HEK293 (cell line): ENCODE results near the gene CHRNE.
A peak's percentile ranks its signal among the peaks of the same experiment; 100 is the strongest.

Source experiments
- CTCF ChIA-PET: fragments of 350-600 bp; formaldehyde crosslinking; extraction: SDS; loops from one replicate; lab custom pipeline; 2021; ENCODE audit warnings: antibody characterized with exemption; lab: Yijun Ruan, JAX
- POLR2A ChIA-PET: fragments of 300-600 bp; formaldehyde crosslinking; extraction: SDS; loops from one replicate; lab custom pipeline; 2020; ENCODE audit warnings: antibody characterized with exemption, inconsistent platforms; lab: Yijun Ruan, JAX
- H3K27ac ChIP-seq: fragments of 200-500 bp; sonication (Bioruptor generic); 2 replicates; pipeline ENCODE4 v1.5.1; 2014; ENCODE audit warnings: low read depth, low read length, control low read depth, inconsistent platforms; ENCODE audit errors: extremely low read depth
- H3K36me3 ChIP-seq, 2 experiments: fragments of 200-500 bp in 1 of 2; sonication (Bioruptor generic) in 1 of 2; 1 replicate in 1 of 2; 2 replicates in 1 of 2; pipeline ENCODE4 v1.5.1; 2014 to 2017; ENCODE audit warnings: inconsistent platforms in 2 of 2, low read length in 2 of 2; ENCODE audit not compliant: control insufficient read depth in 2 of 2, insufficient read depth in 1 of 2
- H3K4me1 ChIP-seq: fragments of 200-500 bp; sonication (Bioruptor generic); 2 replicates; pipeline ENCODE4 v1.5.1; 2014; ENCODE audit warnings: mild to moderate bottlenecking, low read length, inconsistent platforms; ENCODE audit not compliant: control insufficient read depth, insufficient read depth
- H3K4me3 ChIP-seq: 2 replicates; pipeline ENCODE4 v1.5.1; 2011; ENCODE audit warnings: low read depth, mild to moderate bottlenecking, control low read depth, low read length, moderate library complexity
- H3K9me3 ChIP-seq: fragments of 200-500 bp; sonication (Bioruptor generic); 2 replicates; pipeline ENCODE4 v1.5.1; 2014; ENCODE audit warnings: low read depth, low read length, inconsistent platforms; ENCODE audit not compliant: control insufficient read depth, insufficient read depth
- KLF1 ChIP-seq: fragments of 450-650 bp; formaldehyde crosslinking; IDR thresholded peaks from 2 replicates; pipeline ENCODE4 v1.5.1; 2016; ENCODE audit warnings: missing biosample characterization, missing genetic modification characterization
- KLF8 ChIP-seq: fragments of 450-650 bp; formaldehyde crosslinking; IDR thresholded peaks from 2 replicates; pipeline ENCODE4 v1.5.1; 2016; ENCODE audit warnings: missing biosample characterization, missing genetic modification characterization
- MZF1 ChIP-seq: fragments of 450-650 bp; formaldehyde crosslinking; IDR thresholded peaks from 2 replicates; pipeline ENCODE4 v1.5.1; 2017; ENCODE audit warnings: missing biosample characterization, missing genetic modification characterization, borderline replicate concordance
- WT1 ChIP-seq: fragments of 450-650 bp; formaldehyde crosslinking; IDR thresholded peaks from 2 replicates; pipeline ENCODE4 v1.5.1; 2016; ENCODE audit warnings: missing biosample characterization, missing genetic modification characterization
- YY1 ChIP-seq: fragments of 450-650 bp; formaldehyde crosslinking; IDR thresholded peaks from 2 replicates; pipeline ENCODE4 v1.5.1; 2018; ENCODE audit warnings: missing biosample characterization, missing genetic modification characterization
- YY2 ChIP-seq: fragments of 450-650 bp; formaldehyde crosslinking; IDR thresholded peaks from 2 replicates; pipeline ENCODE4 v1.5.1; 2016; ENCODE audit warnings: missing biosample characterization, missing genetic modification characterization
- ZBTB48 ChIP-seq: fragments of 450-650 bp; formaldehyde crosslinking; IDR thresholded peaks from 2 replicates; pipeline ENCODE4 v1.5.1; 2016; ENCODE audit warnings: missing biosample characterization, missing genetic modification characterization
- ZBTB8A ChIP-seq: fragments of 450-650 bp; formaldehyde crosslinking; IDR thresholded peaks from 2 replicates; pipeline ENCODE4 v1.5.1; 2016; ENCODE audit warnings: missing biosample characterization, missing genetic modification characterization
- ZFP3 ChIP-seq: fragments of 450-650 bp; formaldehyde crosslinking; IDR thresholded peaks from 2 replicates; pipeline ENCODE4 v1.5.1; 2016; ENCODE audit warnings: low read depth, missing biosample characterization, missing genetic modification characterization
- ZIC2 ChIP-seq: fragments of 450-650 bp; formaldehyde crosslinking; IDR thresholded peaks from 2 replicates; pipeline ENCODE4 v1.5.1; 2016; ENCODE audit warnings: missing biosample characterization, missing genetic modification characterization
- ZNF274 ChIP-seq, 2 experiments: fragments of 200-500 bp in 1 of 2; fragments of 450-650 bp in 1 of 2; sonication (Bioruptor generic) in 1 of 2; formaldehyde crosslinking in 1 of 2; IDR thresholded peaks; 2 replicates each; pipeline versions ENCODE4 v1.5.1 to v1.6.1; 2014 to 2016; ENCODE audit warnings: borderline replicate concordance in 1 of 2, inconsistent platforms in 1 of 2, low read length in 1 of 2, missing biosample characterization in 1 of 2, missing genetic modification characterization in 1 of 2
- ZNF324 ChIP-seq: fragments of 450-650 bp; formaldehyde crosslinking; IDR thresholded peaks from 2 replicates; pipeline ENCODE4 v1.5.1; 2016; ENCODE audit warnings: missing biosample characterization, missing genetic modification characterization
- ZNF394 ChIP-seq: fragments of 450-650 bp; formaldehyde crosslinking; IDR thresholded peaks from 2 replicates; pipeline ENCODE4 v1.5.1; 2016; ENCODE audit warnings: missing biosample characterization, missing genetic modification characterization, mild to moderate bottlenecking, moderate library complexity, borderline replicate concordance
- ZNF530 ChIP-seq: fragments of 450-650 bp; formaldehyde crosslinking; IDR thresholded peaks from 2 replicates; pipeline ENCODE4 v1.5.1; 2016; ENCODE audit warnings: low read depth, missing biosample characterization, missing genetic modification characterization
- ZNF600 ChIP-seq: fragments of 450-650 bp; formaldehyde crosslinking; IDR thresholded peaks from 2 replicates; pipeline ENCODE4 v1.5.1; 2016; ENCODE audit warnings: missing biosample characterization, missing genetic modification characterization
- ZNF76 ChIP-seq: fragments of 450-650 bp; formaldehyde crosslinking; IDR thresholded peaks from 2 replicates; pipeline ENCODE4; 2016; ENCODE audit warnings: low read depth, missing biosample characterization, missing genetic modification characterization, borderline replicate concordance
- ZNF777 ChIP-seq: fragments of 450-650 bp; formaldehyde crosslinking; IDR thresholded peaks from 2 replicates; pipeline ENCODE4 v1.5.1; 2017; ENCODE audit warnings: missing biosample characterization, missing genetic modification characterization, borderline replicate concordance
- ZNF843 ChIP-seq: fragments of 450-650 bp; formaldehyde crosslinking; IDR thresholded peaks from 2 replicates; pipeline ENCODE4 v1.5.1; 2016; ENCODE audit warnings: missing biosample characterization, missing genetic modification characterization
- ZSCAN23 ChIP-seq: fragments of 450-650 bp; formaldehyde crosslinking; IDR thresholded peaks from 2 replicates; pipeline ENCODE4 v1.5.1; 2016; ENCODE audit warnings: missing biosample characterization, missing genetic modification characterization
- TF ChIP-seq, protein P1 (sequence below): fragments of 450-650 bp; formaldehyde crosslinking; IDR thresholded peaks from 2 replicates; pipeline ENCODE4 v1.5.1; 2017; ENCODE audit warnings: missing biosample characterization, missing genetic modification characterization
- TF ChIP-seq, protein P2 (sequence below): fragments of 450-650 bp; formaldehyde crosslinking; IDR thresholded peaks from 2 replicates; pipeline ENCODE4 v1.5.1; 2016; ENCODE audit warnings: missing biosample characterization, missing genetic modification characterization
- TF ChIP-seq, protein P3 (sequence below): fragments of 450-650 bp; formaldehyde crosslinking; IDR thresholded peaks from 2 replicates; pipeline ENCODE4 v1.5.1; 2016; ENCODE audit warnings: missing biosample characterization, missing genetic modification characterization
- TF ChIP-seq, protein P4 (sequence below): fragments of 450-650 bp; formaldehyde crosslinking; IDR thresholded peaks from 2 replicates; pipeline ENCODE4 v1.5.1; 2016; ENCODE audit warnings: missing biosample characterization, missing genetic modification characterization, borderline replicate concordance
- TF ChIP-seq, protein P5 (sequence below): fragments of 450-650 bp; formaldehyde crosslinking; IDR thresholded peaks from 2 replicates; pipeline ENCODE4 v1.5.1; 2016; ENCODE audit warnings: missing biosample characterization, missing genetic modification characterization

The CHRNE gene

DNA sequence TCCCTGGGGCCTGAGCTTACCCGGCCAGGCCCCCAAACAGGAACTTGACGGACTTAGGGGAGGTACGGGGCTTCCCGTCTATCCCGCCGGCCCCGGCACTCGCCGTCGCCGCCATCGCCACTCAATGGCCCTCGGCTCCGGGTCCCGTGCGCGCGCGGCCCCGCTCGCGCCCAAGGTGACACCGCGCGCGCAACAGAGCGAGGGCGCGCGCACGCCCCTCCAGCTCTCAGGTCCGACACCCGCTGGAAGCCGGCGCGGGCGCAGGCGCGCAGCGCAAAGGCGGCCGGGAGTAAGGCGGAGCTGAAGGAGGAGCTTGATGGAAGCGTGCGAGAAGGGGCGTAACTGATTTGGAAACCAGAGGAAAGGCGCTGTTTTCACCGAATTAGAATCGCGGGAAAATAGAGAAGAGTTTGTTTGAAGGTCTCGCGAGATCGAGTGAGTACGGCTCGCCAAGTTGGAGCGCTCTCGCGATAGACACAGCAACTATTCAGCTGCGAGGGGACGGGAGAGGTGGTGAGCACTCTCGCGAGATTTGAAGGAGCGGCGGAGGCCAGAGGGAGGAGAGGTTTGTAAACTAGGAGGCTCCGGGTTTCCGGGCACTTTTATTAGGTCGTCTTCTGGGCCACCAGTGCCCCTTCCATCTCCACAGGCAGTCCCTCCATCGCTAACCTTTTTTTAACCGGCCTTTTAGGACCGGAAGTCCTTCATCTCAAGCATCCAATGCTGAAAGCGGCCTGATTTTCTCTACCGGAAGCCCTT lies 37.1 kb upstream of the CHRNE start, which contains the start of the genes RNF167 and SLC25A11 (continued):
- TF ChIP-seq, protein P1, sequence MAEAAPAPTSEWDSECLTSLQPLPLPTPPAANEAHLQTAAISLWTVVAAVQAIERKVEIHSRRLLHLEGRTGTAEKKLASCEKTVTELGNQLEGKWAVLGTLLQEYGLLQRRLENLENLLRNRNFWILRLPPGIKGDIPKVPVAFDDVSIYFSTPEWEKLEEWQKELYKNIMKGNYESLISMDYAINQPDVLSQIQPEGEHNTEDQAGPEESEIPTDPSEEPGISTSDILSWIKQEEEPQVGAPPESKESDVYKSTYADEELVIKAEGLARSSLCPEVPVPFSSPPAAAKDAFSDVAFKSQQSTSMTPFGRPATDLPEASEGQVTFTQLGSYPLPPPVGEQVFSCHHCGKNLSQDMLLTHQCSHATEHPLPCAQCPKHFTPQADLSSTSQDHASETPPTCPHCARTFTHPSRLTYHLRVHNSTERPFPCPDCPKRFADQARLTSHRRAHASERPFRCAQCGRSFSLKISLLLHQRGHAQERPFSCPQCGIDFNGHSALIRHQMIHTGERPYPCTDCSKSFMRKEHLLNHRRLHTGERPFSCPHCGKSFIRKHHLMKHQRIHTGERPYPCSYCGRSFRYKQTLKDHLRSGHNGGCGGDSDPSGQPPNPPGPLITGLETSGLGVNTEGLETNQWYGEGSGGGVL (tag by site-specific recombination), result peak; percentile 41; the same call in 1 of the 2 replicates
- TF ChIP-seq ZNF76 (tag by site-specific recombination) (peak; percentile 78), ZNF843 (tag by site-specific recombination) (peak; percentile 48; the same call in 1 of the 2 replicates), KLF1 (tag by site-specific recombination) (0 out of 2 replicates have a peak, but pooled peaks have one; percentile 22), ZBTB8A (tag by site-specific recombination) (peak; percentile 98), YY1 (tag by site-specific recombination) (peak; percentile 92), ZNF274 (IDR thresholded peaks at IDR 0.05; ENCODE audit: low read length) (no peak), ZNF274 (tag by site-specific recombination; IDR thresholded peaks at IDR 0.05; ENCODE audit: borderline replicate concordance) (no peak), ZSCAN23 (tag by site-specific recombination) (0 out of 2 replicates have a peak, but pooled peaks have one; percentile 25), ZNF600 (tag by site-specific recombination) (no peak), KLF8 (tag by site-specific recombination) (peak; percentile 95)
- TF ChIP-seq, protein P2, sequence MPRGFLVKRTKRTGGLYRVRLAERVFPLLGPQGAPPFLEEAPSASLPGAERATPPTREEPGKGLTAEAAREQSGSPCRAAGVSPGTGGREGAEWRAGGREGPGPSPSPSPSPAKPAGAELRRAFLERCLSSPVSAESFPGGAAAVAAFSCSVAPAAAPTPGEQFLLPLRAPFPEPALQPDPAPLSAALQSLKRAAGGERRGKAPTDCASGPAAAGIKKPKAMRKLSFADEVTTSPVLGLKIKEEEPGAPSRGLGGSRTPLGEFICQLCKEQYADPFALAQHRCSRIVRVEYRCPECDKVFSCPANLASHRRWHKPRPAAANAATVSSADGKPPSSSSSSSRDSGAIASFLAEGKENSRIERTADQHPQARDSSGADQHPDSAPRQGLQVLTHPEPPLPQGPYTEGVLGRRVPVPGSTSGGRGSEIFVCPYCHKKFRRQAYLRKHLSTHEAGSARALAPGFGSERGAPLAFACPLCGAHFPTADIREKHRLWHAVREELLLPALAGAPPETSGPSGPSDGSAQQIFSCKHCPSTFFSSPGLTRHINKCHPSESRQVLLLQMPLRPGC (tag by site-specific recombination), result peak; percentile 47; the same call in 1 of the 2 replicates

DNA sequence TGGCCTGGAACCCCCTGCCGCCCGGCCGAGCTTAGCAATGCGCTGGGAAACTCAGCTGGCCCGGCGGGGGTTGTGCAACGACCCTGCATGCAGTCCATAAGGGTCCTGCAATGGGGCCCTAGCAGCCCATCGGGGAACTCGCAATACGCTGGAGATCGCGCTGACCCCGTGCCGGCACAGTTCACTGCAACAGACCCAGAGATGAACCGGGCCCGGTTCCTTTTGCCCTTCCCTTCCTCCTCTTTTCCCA lies 36.6 kb upstream of the CHRNE start:
- Histone ChIP-seq H3K9me3 (no peaks in the 10 kb centered on the region), H3K27ac (peak overlapping the region; percentile 93), H3K4me1 (peaks cover 9% of the 10 kb centered on the region), H3K36me3 (peaks cover 38 to 68% of the 10 kb centered on the region in 2 experiments), H3K4me3 (peak overlapping the region; percentile 87)
- ChIA-PET CTCF (interaction anchor here (0.5 to 3.0 kb wide), 9 partner anchors 9 to 1060 kb away, joined by 3 to 20 read pairs (median 3); partner anchors contain the start of genes CHRNE and PFN1), POLR2A (interaction anchor here (0.6 to 3.4 kb wide), 21 partner anchors 10 to 252 kb away, joined by 3 to 109 read pairs (median 9); partner anchors contain the start of genes CAMTA2, CHRNE, ENO3 and INCA1)
- TF ChIP-seq ZNF777 (tag by site-specific recombination) (no peak), MZF1 (tag by site-specific recombination) (no peak), ZBTB48 (tag by site-specific recombination) (peak; percentile 51; the same call in 1 of the 2 replicates), ZFP3 (tag by site-specific recombination) (no peak), ZNF324 (tag by site-specific recombination) (peak; percentile 69; the same call in 1 of the 2 replicates), ZNF394 (tag by site-specific recombination) (no peak), YY2 (tag by site-specific recombination) (0 out of 2 replicates have a peak, but pooled peaks have one; percentile 82), ZNF530 (tag by site-specific recombination) (no peak), ZNF600 (tag by site-specific recombination) (peak; percentile 46; the same call in 1 of the 2 replicates), YY1 (tag by site-specific recombination) (no peak), WT1 (tag by site-specific recombination) (peak; percentile 31; the same call in 1 of the 2 replicates), ZIC2 (tag by site-specific recombination) (peak; percentile 86)
- TF ChIP-seq, protein P3, sequence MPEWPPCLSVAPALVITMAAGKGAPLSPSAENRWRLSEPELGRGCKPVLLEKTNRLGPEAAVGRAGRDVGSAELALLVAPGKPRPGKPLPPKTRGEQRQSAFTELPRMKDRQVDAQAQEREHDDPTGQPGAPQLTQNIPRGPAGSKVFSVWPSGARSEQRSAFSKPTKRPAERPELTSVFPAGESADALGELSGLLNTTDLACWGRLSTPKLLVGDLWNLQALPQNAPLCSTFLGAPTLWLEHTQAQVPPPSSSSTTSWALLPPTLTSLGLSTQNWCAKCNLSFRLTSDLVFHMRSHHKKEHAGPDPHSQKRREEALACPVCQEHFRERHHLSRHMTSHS (tag by site-specific recombination), result no peak
- TF ChIP-seq, protein P4, sequence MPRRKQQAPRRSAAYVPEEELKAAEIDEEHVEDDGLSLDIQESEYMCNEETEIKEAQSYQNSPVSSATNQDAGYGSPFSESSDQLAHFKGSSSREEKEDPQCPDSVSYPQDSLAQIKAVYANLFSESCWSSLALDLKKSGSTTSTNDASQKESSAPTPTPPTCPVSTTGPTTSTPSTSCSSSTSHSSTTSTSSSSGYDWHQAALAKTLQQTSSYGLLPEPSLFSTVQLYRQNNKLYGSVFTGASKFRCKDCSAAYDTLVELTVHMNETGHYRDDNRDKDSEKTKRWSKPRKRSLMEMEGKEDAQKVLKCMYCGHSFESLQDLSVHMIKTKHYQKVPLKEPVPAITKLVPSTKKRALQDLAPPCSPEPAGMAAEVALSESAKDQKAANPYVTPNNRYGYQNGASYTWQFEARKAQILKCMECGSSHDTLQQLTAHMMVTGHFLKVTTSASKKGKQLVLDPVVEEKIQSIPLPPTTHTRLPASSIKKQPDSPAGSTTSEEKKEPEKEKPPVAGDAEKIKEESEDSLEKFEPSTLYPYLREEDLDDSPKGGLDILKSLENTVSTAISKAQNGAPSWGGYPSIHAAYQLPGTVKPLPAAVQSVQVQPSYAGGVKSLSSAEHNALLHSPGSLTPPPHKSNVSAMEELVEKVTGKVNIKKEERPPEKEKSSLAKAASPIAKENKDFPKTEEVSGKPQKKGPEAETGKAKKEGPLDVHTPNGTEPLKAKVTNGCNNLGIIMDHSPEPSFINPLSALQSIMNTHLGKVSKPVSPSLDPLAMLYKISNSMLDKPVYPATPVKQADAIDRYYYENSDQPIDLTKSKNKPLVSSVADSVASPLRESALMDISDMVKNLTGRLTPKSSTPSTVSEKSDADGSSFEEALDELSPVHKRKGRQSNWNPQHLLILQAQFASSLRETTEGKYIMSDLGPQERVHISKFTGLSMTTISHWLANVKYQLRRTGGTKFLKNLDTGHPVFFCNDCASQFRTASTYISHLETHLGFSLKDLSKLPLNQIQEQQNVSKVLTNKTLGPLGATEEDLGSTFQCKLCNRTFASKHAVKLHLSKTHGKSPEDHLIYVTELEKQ (tag by site-specific recombination), result 0 out of 2 replicates have a peak, but pooled peaks have one; percentile 15
- TF ChIP-seq, protein P5, sequence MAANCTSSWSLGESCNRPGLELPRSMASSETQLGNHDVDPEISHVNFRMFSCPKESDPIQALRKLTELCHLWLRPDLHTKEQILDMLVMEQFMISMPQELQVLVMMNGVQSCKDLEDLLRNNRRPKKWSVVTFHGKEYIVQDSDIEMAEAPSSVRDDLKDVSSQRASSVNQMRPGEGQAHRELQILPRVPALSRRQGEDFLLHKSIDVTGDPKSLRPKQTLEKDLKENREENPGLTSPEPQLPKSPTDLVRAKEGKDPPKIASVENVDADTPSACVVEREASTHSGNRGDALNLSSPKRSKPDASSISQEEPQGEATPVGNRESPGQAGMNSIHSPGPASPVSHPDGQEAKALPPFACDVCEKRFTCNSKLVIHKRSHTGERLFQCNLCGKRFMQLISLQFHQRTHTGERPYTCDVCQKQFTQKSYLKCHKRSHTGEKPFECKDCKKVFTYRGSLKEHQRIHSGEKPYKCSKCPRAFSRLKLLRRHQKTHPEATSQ (tag by site-specific recombination), result peak; percentile 70; the same call in 1 of the 2 replicates
